KMS-11 (cell line): ENCODE measurements around the gene ZNF823.

Experiments used
- H2AFZ ChIP-seq: fragments of 200-600 bp; sonication (generic); 2 replicates; pipeline ENCODE4 v1.6.1; 2016; ENCODE audit warnings: antibody characterized with exemption, mixed run types, low read depth
- H3K27ac ChIP-seq: fragments of 200-600 bp; sonication (generic); 2 replicates; pipeline ENCODE4 v1.6.1; 2016; ENCODE audit warnings: mild to moderate bottlenecking, mixed run types
- H3K27me3 ChIP-seq: fragments of 200-600 bp; sonication (generic); 2 replicates; pipeline ENCODE4 v1.6.1; 2017; ENCODE audit warnings: mild to moderate bottlenecking, low read depth, mixed run types, moderate library complexity; ENCODE audit not compliant: insufficient read depth
- H3K36me3 ChIP-seq: fragments of 200-600 bp; sonication (generic); 2 replicates; pipeline ENCODE4 v1.6.1; 2017; ENCODE audit warnings: mild to moderate bottlenecking, mixed run types; ENCODE audit not compliant: insufficient read depth
- H3K4me1 ChIP-seq: fragments of 200-600 bp; sonication (generic); 2 replicates; pipeline ENCODE4 v1.6.1; 2016; ENCODE audit warnings: mild to moderate bottlenecking, low read depth, mixed run types; ENCODE audit not compliant: poor library complexity, severe bottlenecking
- H3K4me2 ChIP-seq: fragments of 200-600 bp; sonication (generic); 2 replicates; pipeline ENCODE4 v1.7.0; 2016; ENCODE audit warnings: mild to moderate bottlenecking, mixed run types
- H3K4me3 ChIP-seq: fragments of 200-600 bp; sonication (generic); IDR thresholded peaks from 2 replicates; pipeline ENCODE4 v1.6.1; 2017; ENCODE audit warnings: low read depth, low read length, mixed read lengths; ENCODE audit not compliant: insufficient read depth
- H3K79me2 ChIP-seq: fragments of 200-600 bp; sonication (generic); 2 replicates; pipeline ENCODE4 v1.6.1; 2016; ENCODE audit warnings: low read depth, mixed run types; ENCODE audit not compliant: insufficient read depth
- H3K9ac ChIP-seq: fragments of 200-600 bp; sonication (generic); 2 replicates; pipeline ENCODE4 v1.6.1; 2016; ENCODE audit warnings: mild to moderate bottlenecking, mixed run types
- H4K20me1 ChIP-seq: fragments of 200-600 bp; sonication (generic); 2 replicates; pipeline ENCODE4 v1.6.1; 2016; ENCODE audit warnings: mild to moderate bottlenecking, mixed run types; ENCODE audit not compliant: insufficient read depth
- CTCF ChIP-seq: fragments of 200-600 bp; sonication (generic); conservative IDR thresholded peaks from 2 replicates; pipeline ENCODE4 v1.6.1; 2017; ENCODE audit warnings: low read depth, mild to moderate bottlenecking, antibody characterized with exemption, low read length, moderate library complexity, mixed read lengths

ZNF823 gene

DNA sequence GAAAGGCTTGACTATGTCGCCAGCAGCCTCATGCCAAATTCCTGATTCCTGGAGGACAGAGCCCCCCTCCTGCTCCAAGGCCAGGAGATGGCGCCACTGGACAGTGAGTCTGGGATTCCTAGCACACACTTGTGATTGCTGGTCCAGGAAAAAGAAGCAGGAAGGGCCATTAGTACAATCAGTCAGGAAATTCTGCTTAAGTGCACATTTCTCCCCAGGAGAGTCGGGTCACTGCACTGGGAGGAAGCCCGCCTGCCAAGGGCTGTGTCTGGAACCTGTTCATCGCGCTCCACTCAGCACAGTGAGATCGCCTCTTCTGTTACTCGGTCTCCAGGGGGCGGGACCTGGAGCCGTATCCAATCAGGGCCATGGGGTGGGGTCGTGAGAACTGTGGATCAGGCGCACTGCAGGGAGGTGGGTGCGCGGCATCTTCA lies 65.1 kb downstream of the ZNF823 start:
- no peaks in the 10 kb centered on the region for H4K20me1 ChIP-seq
- H3K9ac ChIP-seq: no peak overlapping the region
- H3K4me2 ChIP-seq: no peak overlapping the region
- no peak overlapping the region for H3K4me3 ChIP-seq
- H3K36me3 ChIP-seq: no peaks in the 10 kb centered on the region
- H2AFZ ChIP-seq: no peak overlapping the region
- H3K27me3 ChIP-seq: no peaks in the 10 kb centered on the region
- no peak overlapping the region for H3K27ac ChIP-seq
- no peak for TF ChIP-seq CTCF
- H3K4me1 ChIP-seq: no peaks in the 10 kb centered on the region
- no peaks in the 10 kb centered on the region for H3K79me2 ChIP-seq
